Psoas muscle (tissue), 8 donors: ENCODE results near the gene AREG. TPM values are rescaled to one million over a fixed set of nuclear protein-coding genes. Genes with fewer than 3 reads are reported as not detected.

Experiments
- ATAC-seq, 4 donors: fragments of 200-7000 bp; cut with Tn5 transposase; one replicate each; pipeline ENCODE4 v1.9.1; 2020; ENCODE audit warnings: moderate library complexity in 3 of 4, mild to moderate bottlenecking in 2 of 4
- DNase-seq, 2 donors: peaks; one replicate each; pipeline ENCODE4 v3.0.0-alpha.2; 2020
- H3K27ac ChIP-seq: fragments of 200-600 bp; one replicate; pipeline ENCODE4 v1.8.0; 2022
- H3K27me3 ChIP-seq, 3 donors: fragments of 200-600 bp in 1 of 3; one replicate each; pipeline versions ENCODE4 v1.6.1 to v1.8.0; 2013 to 2022; ENCODE audit warnings: low read length in 2 of 3, mild to moderate bottlenecking in 2 of 3, moderate library complexity in 1 of 3; ENCODE audit not compliant: insufficient read depth in 3 of 3
- H3K36me3 ChIP-seq, 2 donors: fragments of 200-600 bp in 1 of 2; one replicate each; pipeline versions ENCODE4 v1.6.1 to v1.8.0; 2013 to 2022; ENCODE audit warnings: low read depth in 1 of 2, mild to moderate bottlenecking in 1 of 2, moderate library complexity in 1 of 2; ENCODE audit not compliant: insufficient read depth in 1 of 2
- H3K4me1 ChIP-seq: fragments of 200-600 bp; one replicate; pipeline ENCODE4 v1.8.0; 2022
- H3K4me3 ChIP-seq: fragments of 200-600 bp; one replicate; pipeline ENCODE4 v1.8.0; 2022; ENCODE audit warnings: mild to moderate bottlenecking
- H3K9me3 ChIP-seq: fragments of 200-600 bp; one replicate; pipeline ENCODE4 v1.8.0; 2022
- whole genome bisulfite sequencing, 3 donors: extraction: QIAGEN DNeasy Blood & Tissue Kit; methylation state at CpG; one replicate each; pipeline versions ENCODE4 v1.1.6 to v1.1.7; 2013; 5-methylcytosine and 5-hydroxymethylcytosine counted together
- intact Hi-C, 2 donors: fragments of 100-400 bp; cut with DNase I; formaldehyde crosslinking; loops; one replicate each; pipeline versions ENCODE4 v1.11.0 to v1.14.2; 2022
- polyA plus RNA-seq, 3 donors: library from polyadenylated mRNA; stranded (reverse); fragments of 200-250 nt; gene quantifications; one replicate each; pipeline ENCODE4 v1.2.3, GENCODE V29; 2013
- total RNA-seq, 4 donors: library from RNA; stranded (reverse); fragmentation: NEBNext Ultra II Directional in 2 of 4; extraction: Animal tissue kit (Norgen Biotek cat#: 25700) in 2 of 4; gene quantifications; one replicate each; pipeline versions ENCODE4 v1.2.1 to v1.2.4, GENCODE V29; 2021 to 2023
- TF ChIP-seq, protein P1 (sequence below): fragments of 200-600 bp; IDR thresholded peaks from one replicate; pipeline ENCODE4 v1.8.0; 2022; ENCODE audit warnings: antibody characterized with exemption
- donor health status: healthy with polysubstance abuse.
- donor health status: DM: no; HTN: no; CAD: no; lungs with moderate emphysema.
- donor health status: Bipolar disorder and iron deficiency.
- donor health status: healthy.
- donor health status: DM: yes; HTN: yes; CAD: no.
- donor health status: DM: no; HTN: no; CAD: no.
- donor health status: DM: no; HTN: no; CAD: no.
- donor health status: DM: yes; HTN: yes; CAD: no.

The AREG gene
- total and polyA plus RNA-seq, 7 donors, result 0.25 to 1.3 (median 0.75) TPM; not detected in 1

DNA sequence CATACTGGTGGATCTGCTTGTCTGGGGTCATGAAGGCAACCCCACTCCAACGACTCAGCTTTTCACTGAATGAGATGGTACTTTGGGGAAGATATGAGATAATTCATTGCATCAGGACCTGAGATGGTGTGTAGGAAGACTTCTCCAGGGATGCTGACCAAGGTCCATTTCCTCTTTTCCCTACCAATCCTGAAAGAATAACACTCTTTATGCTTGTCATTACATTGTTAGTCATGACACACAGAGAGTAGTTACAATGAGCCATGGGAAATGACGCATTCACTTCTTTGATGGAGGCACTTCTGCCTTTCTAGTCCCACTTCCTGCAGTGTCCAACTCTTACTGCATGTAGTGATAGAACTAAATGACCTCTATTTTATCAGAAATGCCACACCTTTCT is 58.6 kb downstream of the AREG start:
- H3K27me3 ChIP-seq, result no peaks in the 10 kb centered on the region

DNA sequence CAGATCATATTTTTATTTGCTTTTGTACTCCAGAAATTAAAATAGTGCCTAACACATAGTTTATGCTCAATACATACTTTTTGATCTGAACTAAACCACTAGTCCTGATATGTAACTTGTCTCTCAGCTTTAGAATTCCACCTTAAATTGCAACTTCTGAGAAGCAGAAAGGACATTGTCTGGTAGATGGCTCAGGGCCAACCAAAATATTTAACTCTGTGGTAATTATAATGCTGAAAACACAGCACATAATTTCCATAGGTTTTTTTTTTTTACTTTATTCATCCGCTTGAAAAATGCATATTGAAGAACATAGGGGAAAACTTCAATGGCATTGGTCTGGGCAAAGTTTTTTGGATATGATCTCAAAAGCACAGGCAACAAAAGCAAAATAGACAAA is 59.3 kb downstream of the AREG start:
- Histone ChIP-seq H3K27ac (no peak overlapping the region), H3K9me3 (no peaks in the 10 kb centered on the region), H3K36me3 (no peaks in the 10 kb centered on the region), H3K27me3 (no peaks in the 10 kb centered on the region), H3K4me3 (no peak overlapping the region), H3K4me1 (no peaks in the 10 kb centered on the region)
- ATAC-seq (no peak), DNase-seq (no peak)
- 36 to 74% (median 47%) methylated on average over 1 of the region's 1 CpG for WGBS, 3 donors
- TF ChIP-seq, protein P1, sequence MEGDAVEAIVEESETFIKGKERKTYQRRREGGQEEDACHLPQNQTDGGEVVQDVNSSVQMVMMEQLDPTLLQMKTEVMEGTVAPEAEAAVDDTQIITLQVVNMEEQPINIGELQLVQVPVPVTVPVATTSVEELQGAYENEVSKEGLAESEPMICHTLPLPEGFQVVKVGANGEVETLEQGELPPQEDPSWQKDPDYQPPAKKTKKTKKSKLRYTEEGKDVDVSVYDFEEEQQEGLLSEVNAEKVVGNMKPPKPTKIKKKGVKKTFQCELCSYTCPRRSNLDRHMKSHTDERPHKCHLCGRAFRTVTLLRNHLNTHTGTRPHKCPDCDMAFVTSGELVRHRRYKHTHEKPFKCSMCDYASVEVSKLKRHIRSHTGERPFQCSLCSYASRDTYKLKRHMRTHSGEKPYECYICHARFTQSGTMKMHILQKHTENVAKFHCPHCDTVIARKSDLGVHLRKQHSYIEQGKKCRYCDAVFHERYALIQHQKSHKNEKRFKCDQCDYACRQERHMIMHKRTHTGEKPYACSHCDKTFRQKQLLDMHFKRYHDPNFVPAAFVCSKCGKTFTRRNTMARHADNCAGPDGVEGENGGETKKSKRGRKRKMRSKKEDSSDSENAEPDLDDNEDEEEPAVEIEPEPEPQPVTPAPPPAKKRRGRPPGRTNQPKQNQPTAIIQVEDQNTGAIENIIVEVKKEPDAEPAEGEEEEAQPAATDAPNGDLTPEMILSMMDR, result no peak
- intact Hi-C loops, result no loop called here

More for the DNA sequence above, 58.6 kb downstream of the AREG start:
- intact Hi-C loops, result no loop called here
- no peak for ATAC-seq
- TF ChIP-seq, protein P1, result no peak
- Histone ChIP-seq H3K4me1 (no peaks in the 10 kb centered on the region), H3K9me3 (no peaks in the 10 kb centered on the region), H3K27ac (no peak overlapping the region), H3K36me3 (no peaks in the 10 kb centered on the region), H3K4me3 (no peak overlapping the region)
- WGBS, 3 donors, result 77 to 83% (median 82%) methylated on average over 2 of the region's 2 CpGs
- no peak for DNase-seq

Other genes starting within 250 kb of the AREG start
- 1 to 10 TPM in 1 of 4 donors, under 1 TPM in 1, not detected in 2; 0.47 to 1.5 TPM for gene EPGN, start 136.7 kb upstream of the AREG start, total RNA-seq
- gene EPGN, start 136.7 kb upstream of the AREG start, polyA plus RNA-seq, result 1 to 10 TPM in 1 of 3 donors, not detected in 2; 4.3 TPM
- gene EREG, start 80.0 kb upstream of the AREG start, total RNA-seq, result under 1 TPM in 1 of 4 donors, not detected in 3; 0.20 TPM
- gene EREG, start 80.0 kb upstream of the AREG start, polyA plus RNA-seq, result under 1 TPM in 1 of 3 donors, not detected in 2; 0.03 TPM